ENCODE data around the gene SSTR4.

SSTR4 gene

DNA sequence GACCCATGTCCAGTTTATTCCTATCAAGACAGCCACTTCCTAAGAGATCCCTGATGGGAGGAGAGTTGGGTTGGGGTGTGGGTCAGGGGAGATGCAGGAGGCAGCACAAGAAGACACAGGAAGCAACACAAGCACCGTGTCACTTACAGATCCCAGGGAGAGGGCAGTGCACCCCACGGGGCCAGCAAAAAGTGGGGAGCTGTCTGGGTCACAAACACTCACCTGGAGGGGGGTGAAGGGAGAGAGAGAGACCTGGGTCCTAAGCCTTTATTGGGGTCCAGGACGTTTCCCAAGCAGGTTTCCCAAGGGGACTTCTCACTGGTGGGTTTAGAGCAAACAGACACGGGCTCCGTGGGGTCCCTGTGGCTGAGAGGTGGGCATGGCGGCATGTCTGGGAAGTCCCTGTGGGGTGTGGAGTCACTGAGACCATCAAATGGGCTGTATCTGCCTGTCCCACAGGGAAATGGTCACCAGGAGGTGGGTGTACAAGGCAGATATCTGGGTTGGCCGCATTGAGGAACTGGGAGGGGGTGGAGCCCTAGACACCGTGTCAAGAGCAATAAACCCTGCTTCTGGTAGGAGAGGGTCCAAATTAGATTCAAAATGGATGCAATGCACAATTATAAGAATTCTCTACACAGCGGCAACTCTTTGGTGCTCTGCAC is 52.6 kb downstream of the SSTR4 start:
- TF ChIP-seq, protein P1, sequence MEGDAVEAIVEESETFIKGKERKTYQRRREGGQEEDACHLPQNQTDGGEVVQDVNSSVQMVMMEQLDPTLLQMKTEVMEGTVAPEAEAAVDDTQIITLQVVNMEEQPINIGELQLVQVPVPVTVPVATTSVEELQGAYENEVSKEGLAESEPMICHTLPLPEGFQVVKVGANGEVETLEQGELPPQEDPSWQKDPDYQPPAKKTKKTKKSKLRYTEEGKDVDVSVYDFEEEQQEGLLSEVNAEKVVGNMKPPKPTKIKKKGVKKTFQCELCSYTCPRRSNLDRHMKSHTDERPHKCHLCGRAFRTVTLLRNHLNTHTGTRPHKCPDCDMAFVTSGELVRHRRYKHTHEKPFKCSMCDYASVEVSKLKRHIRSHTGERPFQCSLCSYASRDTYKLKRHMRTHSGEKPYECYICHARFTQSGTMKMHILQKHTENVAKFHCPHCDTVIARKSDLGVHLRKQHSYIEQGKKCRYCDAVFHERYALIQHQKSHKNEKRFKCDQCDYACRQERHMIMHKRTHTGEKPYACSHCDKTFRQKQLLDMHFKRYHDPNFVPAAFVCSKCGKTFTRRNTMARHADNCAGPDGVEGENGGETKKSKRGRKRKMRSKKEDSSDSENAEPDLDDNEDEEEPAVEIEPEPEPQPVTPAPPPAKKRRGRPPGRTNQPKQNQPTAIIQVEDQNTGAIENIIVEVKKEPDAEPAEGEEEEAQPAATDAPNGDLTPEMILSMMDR (IDR thresholded peaks at IDR 0.05): no peak
- Histone ChIP-seq H3K27ac (peak overlapping the region; percentile 99), H3K4me3 (ENCODE audit: low read depth in 1 of 2, low read length in 1 of 2) (peak overlapping the region in 1 of 2 experiments; percentile 90), H3K36me3 (peaks cover 2% of the 10 kb centered on the region), H3K9me3 (no peaks in the 10 kb centered on the region), H3K27me3 (no peaks in the 10 kb centered on the region), H3K4me1 (ENCODE audit: control insufficient read depth in 1 of 2, insufficient read depth in 1 of 2, low read depth in 1 of 2, low read length in 1 of 2) (peaks cover 42 to 49% of the 10 kb centered on the region in 2 experiments)
